HepG2 (cell line): ENCODE results near the gene HAT1. TPM values are rescaled to one million over a fixed set of nuclear protein-coding genes. Genes with fewer than 3 reads are reported as not detected.

Experiments used
- AHDC1 ChIP-seq: sonication (generic); formaldehyde crosslinking; IDR thresholded peaks from 2 replicates; pipeline ENCODE4 v1.5.1; 2020; ENCODE audit warnings: mild to moderate bottlenecking, missing genetic modification reagents, borderline replicate concordance
- ARID5B ChIP-seq: IDR thresholded peaks from 2 replicates; pipeline ENCODE4 v1.4.0; 2020; ENCODE audit warnings: mild to moderate bottlenecking, missing genetic modification reagents
- CBFB ChIP-seq: sonication (generic); formaldehyde crosslinking; IDR thresholded peaks from 2 replicates; pipeline ENCODE4 v1.4.0; 2020; ENCODE audit warnings: missing genetic modification reagents
- FOXP4 ChIP-seq: sonication (generic); formaldehyde crosslinking; IDR thresholded peaks from 2 replicates; pipeline ENCODE4 v1.4.0; 2020; ENCODE audit warnings: missing genetic modification reagents
- HMGXB3 ChIP-seq: sonication (generic); formaldehyde crosslinking; IDR thresholded peaks from 2 replicates; pipeline ENCODE4 v1.4.0; 2020; ENCODE audit warnings: missing genetic modification reagents, borderline replicate concordance
- HOXA3 ChIP-seq: sonication (generic); formaldehyde crosslinking; IDR thresholded peaks from 2 replicates; pipeline ENCODE4 v1.5.0; 2020; ENCODE audit warnings: missing genetic modification reagents
- SAP130 ChIP-seq: IDR thresholded peaks from 2 replicates; pipeline ENCODE4 v1.6.1; 2016; ENCODE audit warnings: low read depth
- SUZ12 ChIP-seq: fragments of 150-350 bp; IDR thresholded peaks from 2 replicates; pipeline ENCODE4 v1.6.1; 2014; ENCODE audit warnings: low read depth, low read length
- ZFP90 ChIP-seq: sonication (generic); formaldehyde crosslinking; IDR thresholded peaks from 2 replicates; pipeline ENCODE4 v1.8.0; 2022; ENCODE audit warnings: missing genetic modification reagents, mild to moderate bottlenecking, inconsistent platforms, borderline replicate concordance
- ZNF83 ChIP-seq: sonication (generic); formaldehyde crosslinking; IDR thresholded peaks from 2 replicates; pipeline ENCODE4 v1.4.0; 2020; ENCODE audit warnings: missing genetic modification reagents, mild to moderate bottlenecking, borderline replicate concordance
- ZNF841 ChIP-seq: sonication (generic); formaldehyde crosslinking; IDR thresholded peaks from 2 replicates; pipeline ENCODE4 v1.8.1; 2023; ENCODE audit warnings: missing genetic modification reagents, borderline replicate concordance
- ZSCAN29 ChIP-seq: sonication (generic); formaldehyde crosslinking; conservative IDR thresholded peaks from 2 replicates; pipeline ENCODE4 v1.4.0; 2020; ENCODE audit warnings: mild to moderate bottlenecking, missing genetic modification reagents
- polyA plus RNA-seq, 8 experiments: library from polyadenylated mRNA; depleted of rRNA in 3 of 8; stranded (reverse) in 7 of 8; unstranded in 1 of 8; fragments of >200 nt; fragmentation: Illumina TruSeq in 4 of 8; extraction: Trizol in 4 of 8; gene quantifications; 2 replicates each; pipeline versions ENCODE4 v1.2.1 to v1.2.3, GENCODE V29; 2011 to 2016; ENCODE audit warnings: low read depth in 4 of 8, missing spikeins in 1 of 8, mixed read lengths in 1 of 8; ENCODE audit not compliant: insufficient read depth in 1 of 8
- total RNA-seq, 5 experiments: library from RNA; depleted of rRNA; stranded (reverse); fragments of >200 nt; fragmentation: Illumina TruSeq; extraction: Trizol; gene quantifications; 2 replicates each; pipeline ENCODE4 v1.2.3, GENCODE V29; 2016; ENCODE audit warnings: low read depth in 1 of 5

The HAT1 gene
- total and polyA plus RNA-seq, 2 of the 13 experiments (the other 11 are each of a cell fraction or from before 2014, with no cell fraction given) = 45.4 to 119 TPM

- TF ChIP-seq ZNF841 (CRISPR knock-in tag) (no peak), CBFB (CRISPR knock-in tag) (no peak), ZFP90 (no peak), HOXA3 (CRISPR knock-in tag) (peak; percentile 72), ZSCAN29 (CRISPR knock-in tag) (no peak), SAP130 (CRISPR knock-in tag) (peak; percentile 87), AHDC1 (no peak), ZNF83 (no peak), SUZ12 (no peak), FOXP4 (CRISPR knock-in tag) (peak; percentile 46; the same call in 1 of the 2 replicates), HMGXB3 (no peak), ARID5B (CRISPR knock-in tag) (no peak)
These were observed 28.2 kb upstream of the HAT1 start, which contains the start of gene SLC25A12 (continued) for GRCh38 chr2:171893824-171894611.
